SK-N-MC (cell line): ENCODE results near the gene GNL3.

ENCODE experiments used
- EZH2 ChIP-seq: fragments of 200-600 bp; sonication (generic); IDR thresholded peaks from one replicate; pipeline ENCODE4 v1.6.1; 2017; ENCODE audit warnings: antibody characterized with exemption
- FOXP2 ChIP-seq: optimal IDR thresholded peaks from 2 replicates; pipeline ENCODE3; 2011; ENCODE audit warnings: mild to moderate bottlenecking, moderate library complexity; ENCODE audit not compliant: insufficient read depth; ENCODE audit errors: extremely low read length, control extremely low read depth
- POLR2AphosphoS5 ChIP-seq: IDR thresholded peaks from 2 replicates; pipeline ENCODE4 v1.6.1; 2012; ENCODE audit warnings: mild to moderate bottlenecking, low read depth, low read length, borderline replicate concordance

DNA sequence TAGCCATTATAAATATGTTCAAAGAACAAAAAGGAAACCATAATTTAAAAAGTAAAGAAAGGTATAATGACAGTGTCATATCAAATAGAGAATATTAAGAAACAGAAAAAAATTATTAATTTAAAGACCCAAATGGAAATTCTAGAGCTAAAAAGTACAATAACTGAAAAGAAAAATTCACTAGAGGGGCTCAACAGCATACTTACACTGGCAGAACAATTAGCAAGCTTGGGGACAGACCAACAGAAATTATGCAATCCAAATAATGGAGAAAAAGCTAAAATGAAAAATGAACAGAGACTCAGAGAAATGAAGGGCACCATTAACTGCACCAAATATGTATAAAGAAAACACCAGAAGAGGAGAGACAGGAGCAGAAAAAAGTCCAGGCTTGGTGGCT is 33.8 kb downstream of the GNL3 start:
- TF ChIP-seq EZH2, result no peak
- no peak for TF ChIP-seq FOXP2
- TF ChIP-seq POLR2AphosphoS5, result no peak
